ENCODE measurements around the gene TCFL5. TPM values are rescaled to one million over a fixed set of nuclear protein-coding genes. Genes with fewer than 3 reads are reported as not detected.
"Not testable (repeated sequence)": the region's sequence is repeated elsewhere in the genome, so short reads cannot be mapped to it uniquely, and the experiment has no call there.

Gene TCFL5
- total RNA-seq, 4 donors from 2014 or later: 12.0 to 28.9 (median 13.8) TPM

DNA sequence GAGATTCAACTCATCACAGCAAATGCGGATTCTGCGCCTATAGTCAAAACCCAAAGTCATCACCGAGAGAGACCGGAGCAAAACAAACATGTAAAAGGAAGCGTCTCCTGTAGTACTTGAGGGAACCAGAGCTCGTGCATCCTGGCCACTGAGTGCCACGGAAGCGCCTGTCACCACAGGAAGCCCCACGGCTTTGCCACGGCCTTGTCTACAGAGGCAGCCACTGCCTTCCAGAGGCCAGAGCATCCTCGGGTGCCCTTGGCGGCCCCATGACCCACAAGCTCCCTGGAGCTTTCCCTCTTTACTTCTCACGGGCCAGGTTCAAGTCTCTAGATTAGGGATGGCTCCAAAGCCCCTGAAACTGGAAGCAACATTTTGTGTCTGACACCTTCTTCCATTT lies 7.5 kb downstream of the TCFL5 start:
- no peak for TF ChIP-seq POLR2A (IDR thresholded peaks at IDR 0.05)
- TF ChIP-seq EP300 (IDR thresholded peaks at IDR 0.05): no peak
- TF ChIP-seq, protein P1, sequence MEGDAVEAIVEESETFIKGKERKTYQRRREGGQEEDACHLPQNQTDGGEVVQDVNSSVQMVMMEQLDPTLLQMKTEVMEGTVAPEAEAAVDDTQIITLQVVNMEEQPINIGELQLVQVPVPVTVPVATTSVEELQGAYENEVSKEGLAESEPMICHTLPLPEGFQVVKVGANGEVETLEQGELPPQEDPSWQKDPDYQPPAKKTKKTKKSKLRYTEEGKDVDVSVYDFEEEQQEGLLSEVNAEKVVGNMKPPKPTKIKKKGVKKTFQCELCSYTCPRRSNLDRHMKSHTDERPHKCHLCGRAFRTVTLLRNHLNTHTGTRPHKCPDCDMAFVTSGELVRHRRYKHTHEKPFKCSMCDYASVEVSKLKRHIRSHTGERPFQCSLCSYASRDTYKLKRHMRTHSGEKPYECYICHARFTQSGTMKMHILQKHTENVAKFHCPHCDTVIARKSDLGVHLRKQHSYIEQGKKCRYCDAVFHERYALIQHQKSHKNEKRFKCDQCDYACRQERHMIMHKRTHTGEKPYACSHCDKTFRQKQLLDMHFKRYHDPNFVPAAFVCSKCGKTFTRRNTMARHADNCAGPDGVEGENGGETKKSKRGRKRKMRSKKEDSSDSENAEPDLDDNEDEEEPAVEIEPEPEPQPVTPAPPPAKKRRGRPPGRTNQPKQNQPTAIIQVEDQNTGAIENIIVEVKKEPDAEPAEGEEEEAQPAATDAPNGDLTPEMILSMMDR (IDR thresholded peaks at IDR 0.05): no peak
- TF ChIP-seq POLR2AphosphoS5 (IDR thresholded peaks at IDR 0.05): no peak
- Histone ChIP-seq H3K9me3 (no peaks in the 10 kb centered on the region), H3K27me3 (no peaks in the 10 kb centered on the region), H3K4me1 (peaks cover 0 to 2% (median 0%) of the 10 kb centered on the region in 3 donors), H3K36me3 (peaks cover 0 to 74% of the 10 kb centered on the region in 2 donors), H3K4me3 (no peak overlapping the region), H3K27ac (no peak overlapping the region)
- ATAC-seq: no peak
- 92 to 100% methylated on average over 2 to 10 of the region's 13 CpGs for WGBS, 2 donors (ENCODE audit: low coverage in 1 of 2)

DNA sequence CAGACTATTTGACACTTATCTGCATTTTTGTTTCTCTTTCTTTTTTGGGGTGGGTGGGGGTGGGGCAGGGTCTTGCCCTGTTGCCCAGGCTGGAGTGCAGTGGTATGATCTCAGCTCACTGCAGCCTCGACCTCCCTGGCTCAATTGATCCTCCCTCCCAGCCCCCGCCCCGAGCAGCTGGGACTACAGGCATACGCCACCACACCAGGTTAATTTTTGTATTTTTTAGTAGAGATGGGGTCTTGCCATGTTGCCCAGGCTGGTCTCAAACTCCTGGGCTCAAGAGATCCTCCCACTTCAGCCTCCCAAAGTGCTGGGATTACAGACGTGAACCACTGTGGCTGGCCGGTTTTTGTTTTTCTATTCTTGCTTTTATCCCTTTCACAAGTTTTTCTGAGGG lies 8.3 kb downstream of the TCFL5 start:
- WGBS, 2 donors (ENCODE audit: low coverage in 1 of 2): 83 to 93% methylated on average over 2 to 4 of the region's 6 CpGs
- H3K27ac ChIP-seq, H3K9me3 ChIP-seq, H3K4me1 ChIP-seq, ATAC-seq, H3K27me3 ChIP-seq, H3K4me3 ChIP-seq: not testable (repeated sequence)
- H3K36me3 ChIP-seq: peaks cover 0 to 73% of the 10 kb centered on the region in 2 donors

DNA sequence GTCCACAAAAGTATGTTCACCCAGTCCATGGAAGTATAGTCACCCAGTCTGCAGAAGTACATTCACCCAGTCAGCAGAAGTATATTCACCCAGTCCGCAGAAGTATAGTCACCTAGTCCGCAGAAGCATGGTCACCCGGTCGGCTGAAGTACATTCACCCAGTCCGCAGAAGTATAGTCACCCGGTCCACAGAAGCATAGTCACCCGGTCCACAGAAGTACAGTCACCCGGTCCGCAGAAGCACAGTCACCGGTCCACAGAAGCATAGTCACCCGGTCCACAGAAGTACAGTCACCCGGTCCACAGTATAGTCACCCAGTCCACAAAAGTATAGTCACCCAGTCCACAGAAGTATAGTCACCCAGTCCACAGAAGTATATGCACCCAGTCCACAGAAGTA lies 8.8 kb downstream of the TCFL5 start:
- Histone ChIP-seq H3K4me3 (no peak overlapping the region), H3K9me3 (no peaks in the 10 kb centered on the region), H3K4me1 (no peaks in the 10 kb centered on the region), H3K36me3 (peaks cover 0 to 69% of the 10 kb centered on the region in 2 donors), H3K27me3 (no peaks in the 10 kb centered on the region), H3K27ac (no peak overlapping the region)
- no peak for ATAC-seq
- 90 to 100% methylated on average over 1 to 2 of the region's 12 CpGs for WGBS, 2 donors (ENCODE audit: low coverage in 1 of 2)
- no peak for TF ChIP-seq POLR2AphosphoS5 (IDR thresholded peaks at IDR 0.05)
- TF ChIP-seq, protein P1 (IDR thresholded peaks at IDR 0.05): no peak
- no peak for TF ChIP-seq EP300 (IDR thresholded peaks at IDR 0.05)
- TF ChIP-seq POLR2A (IDR thresholded peaks at IDR 0.05): no peak

DNA sequence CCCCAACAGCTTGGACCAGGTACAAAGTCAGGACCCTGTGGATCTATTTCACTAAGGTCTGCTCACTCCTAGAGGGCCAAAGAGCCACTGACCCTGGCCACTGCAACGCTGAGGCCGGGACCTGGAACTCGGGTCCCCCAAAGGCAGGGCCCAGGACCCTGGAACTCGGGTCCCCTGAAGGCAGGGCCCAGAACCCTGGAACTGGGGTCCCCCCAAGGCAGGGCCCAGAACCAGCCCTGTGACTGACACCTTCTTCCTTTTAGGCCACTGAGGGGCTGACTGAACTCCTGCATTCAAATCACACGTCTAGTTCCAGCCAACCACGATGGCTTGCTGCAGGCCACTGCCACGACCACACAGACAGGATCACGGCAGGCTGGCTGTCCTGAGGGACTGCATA lies 9.4 kb downstream of the TCFL5 start:
- peaks cover 0 to 64% of the 10 kb centered on the region in 2 donors for H3K36me3 ChIP-seq

DNA sequence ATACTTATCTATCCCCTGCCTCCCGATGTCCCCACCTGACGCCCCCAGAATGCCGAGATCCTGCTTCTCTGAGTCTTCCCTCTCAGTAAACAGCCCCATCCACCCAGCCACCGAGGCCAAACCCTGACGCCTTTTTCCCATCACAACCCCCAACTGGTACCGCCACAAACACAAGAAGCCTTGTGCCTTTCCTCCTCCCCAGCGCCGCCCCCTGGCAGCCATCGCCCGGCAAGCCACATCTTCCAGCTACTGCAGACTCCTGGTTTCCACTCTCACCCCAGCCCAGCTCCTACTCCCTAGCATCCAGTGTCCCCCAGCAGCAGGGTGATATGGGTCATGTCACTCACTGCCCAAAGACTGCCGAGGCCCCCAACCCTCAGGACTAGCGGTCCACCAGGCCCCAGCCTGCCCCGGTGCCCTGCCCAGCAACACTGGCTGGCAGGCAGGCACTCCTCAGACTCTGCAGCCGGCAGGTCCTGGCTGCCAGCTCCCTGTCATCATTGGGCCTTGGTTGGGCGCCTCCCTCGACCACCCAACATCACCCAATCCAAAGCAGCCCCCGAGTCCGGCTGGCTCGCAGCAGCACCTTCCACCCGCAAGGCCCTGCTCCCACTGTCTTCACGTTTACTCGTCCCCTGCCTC lies 11.2 kb downstream of the TCFL5 start:
- TF ChIP-seq, protein P1 (IDR thresholded peaks at IDR 0.05): no peak
- TF ChIP-seq EP300 (IDR thresholded peaks at IDR 0.05) (no peak), POLR2A (IDR thresholded peaks at IDR 0.05) (no peak), POLR2AphosphoS5 (IDR thresholded peaks at IDR 0.05) (no peak)
- H3K27ac ChIP-seq: peak overlapping the region in 2 of 4 donors; percentile 31 to 33
- no peak for ATAC-seq
- H3K36me3 ChIP-seq: peaks cover 0 to 56% of the 10 kb centered on the region in 2 donors
- no peaks in the 10 kb centered on the region for H3K9me3 ChIP-seq
- H3K4me1 ChIP-seq: no peaks in the 10 kb centered on the region
- WGBS, 2 donors (ENCODE audit: low coverage in 1 of 2): 79 to 86% methylated on average over 4 to 11 of the region's 22 CpGs
- no peak overlapping the region for H3K4me3 ChIP-seq
- H3K27me3 ChIP-seq: no peaks in the 10 kb centered on the region

More for the DNA sequence above, 9.4 kb downstream of the TCFL5 start:
- WGBS, 2 donors (ENCODE audit: low coverage in 1 of 2): 97 to 100% methylated on average over 1 to 4 of the region's 8 CpGs
- Histone ChIP-seq H3K9me3 (no peaks in the 10 kb centered on the region), H3K4me1 (no peaks in the 10 kb centered on the region), H3K27ac (no peak overlapping the region), H3K4me3 (no peak overlapping the region), H3K27me3 (no peaks in the 10 kb centered on the region)
- no peak for ATAC-seq
- TF ChIP-seq, protein P1 (IDR thresholded peaks at IDR 0.05): no peak
- TF ChIP-seq POLR2AphosphoS5 (IDR thresholded peaks at IDR 0.05) (no peak), POLR2A (IDR thresholded peaks at IDR 0.05) (no peak), EP300 (IDR thresholded peaks at IDR 0.05) (no peak)
